K562 (cell line): Measurements from ENCODE around the gene LY6G6F. TPM values are rescaled to one million over a fixed set of nuclear protein-coding genes. Genes with fewer than 3 reads are reported as not detected.

Experiments used
- CAMTA2 ChIP-seq: fragments of 250-450 bp; sonication (Bioruptor Pico); conservative IDR thresholded peaks from 2 replicates; pipeline ENCODE4 v1.5.1; 2022
- DMBX1 ChIP-seq: fragments of 250-450 bp; sonication (Bioruptor Pico); IDR thresholded peaks from 2 replicates; pipeline ENCODE4 v1.8.0; 2022; ENCODE audit warnings: inconsistent platforms, mild to moderate bottlenecking, moderate library complexity, borderline replicate concordance
- ETV1 ChIP-seq: fragments of 450-650 bp; conservative IDR thresholded peaks from 2 replicates; pipeline ENCODE4 v1.6.1; 2016; ENCODE audit warnings: missing genetic modification characterization, control low read depth, low read depth, missing compliant biosample characterization
- NR1H2 ChIP-seq: sonication (generic); formaldehyde crosslinking; IDR thresholded peaks from 2 replicates; pipeline ENCODE4 v1.4.0; 2020; ENCODE audit warnings: mild to moderate bottlenecking, missing genetic modification reagents
- SNIP1 ChIP-seq: fragments of 450-650 bp; IDR thresholded peaks from 2 replicates; pipeline ENCODE4 v1.7.1; 2017; ENCODE audit warnings: low read depth, mild to moderate bottlenecking
- TCF3 ChIP-seq: sonication (generic); formaldehyde crosslinking; IDR thresholded peaks from 2 replicates; pipeline ENCODE4 v1.4.0; 2020; ENCODE audit warnings: mild to moderate bottlenecking, missing genetic modification reagents
- ZNF551 ChIP-seq: fragments of 250-450 bp; sonication (Bioruptor Pico); IDR thresholded peaks from 2 replicates; pipeline ENCODE4 v1.5.0; 2021; ENCODE audit warnings: mild to moderate bottlenecking, moderate library complexity
- ZNF589 ChIP-seq: fragments of 200-800 bp; sonication (Bioruptor generic); IDR thresholded peaks from 2 replicates; pipeline ENCODE4 v1.6.1; 2016; ENCODE audit warnings: low read depth, missing genetic modification characterization, missing compliant biosample characterization
- ZNF696 ChIP-seq: fragments of 250-450 bp; sonication (Bioruptor Pico); conservative IDR thresholded peaks from 2 replicates; pipeline ENCODE4 v1.4.0; 2020; ENCODE audit warnings: mild to moderate bottlenecking, moderate library complexity
- ZZZ3 ChIP-seq: fragments of 450-650 bp; IDR thresholded peaks from 2 replicates; pipeline ENCODE4 v1.6.1; 2016; ENCODE audit warnings: antibody characterized with exemption, mild to moderate bottlenecking, moderate library complexity
- polyA plus RNA-seq, 8 experiments: library from polyadenylated mRNA; depleted of rRNA in 4 of 8; stranded (reverse) in 5 of 8; unstranded in 3 of 8; fragments of >200 nt; fragmentation: Nextera tagmentation in 2 of 8; fragmentation: Illumina TruSeq in 1 of 8; extraction: Ambion mirVana in 2 of 8; extraction: Trizol in 1 of 8; gene quantifications; 2 replicates each; pipeline versions ENCODE4 v1.2.1 to v1.2.3, GENCODE V29; 2011 to 2014; ENCODE audit warnings: inconsistent platforms in 1 of 8, missing spikeins in 1 of 8
- total RNA-seq, 7 experiments: library from RNA; depleted of rRNA in 6 of 7; stranded (reverse); fragments of >200 nt in 6 of 7; fragmentation: Illumina TruSeq in 2 of 7; extraction: Trizol in 2 of 7; gene quantifications; 2 replicates each; pipeline versions ENCODE4 v1.2.1 to v1.2.3, GENCODE V29; 2011 to 2021; ENCODE audit warnings: low replicate concordance in 1 of 7
- TF ChIP-seq, protein P1 (sequence below): fragments of 250-450 bp; sonication (Bioruptor Pico); IDR thresholded peaks from 2 replicates; pipeline ENCODE4 v1.4.0; 2020; ENCODE audit warnings: borderline replicate concordance
- TF ChIP-seq, protein P2 (sequence below), 3 experiments: fragments of 200-800 bp in 1 of 3; sonication (Bioruptor generic) in 1 of 3; sonication (generic) in 1 of 3; formaldehyde crosslinking in 1 of 3; IDR thresholded peaks; 2 replicates each; pipeline versions ENCODE4 v1.6.1 to v1.8.0; 2016 to 2022; ENCODE audit warnings: mild to moderate bottlenecking in 2 of 3, missing compliant biosample characterization in 2 of 3, missing genetic modification characterization in 2 of 3, missing genetic modification reagents in 1 of 3
- TF ChIP-seq, protein P3 (sequence below): fragments of 450-650 bp; IDR thresholded peaks from 2 replicates; pipeline ENCODE4 v1.6.1; 2018; ENCODE audit not compliant: partially characterized antibody
- TF ChIP-seq, protein P4 (sequence below): fragments of 250-450 bp; sonication (Bioruptor Pico); IDR thresholded peaks from 2 replicates; pipeline ENCODE4 v1.9.0; 2021; ENCODE audit warnings: mild to moderate bottlenecking
- TF ChIP-seq, protein P5 (sequence below): fragments of 450-650 bp; formaldehyde crosslinking; IDR thresholded peaks from 2 replicates; pipeline ENCODE4 v1.4.0; 2020; ENCODE audit warnings: mild to moderate bottlenecking, moderate library complexity

Gene LY6G6F
- total and polyA plus RNA-seq, 9 of the 15 experiments (the other 6 are each of a cell fraction or from before 2014, with no cell fraction given), result 0.14 to 0.50 (median 0.28) TPM; not detected in 2

DNA sequence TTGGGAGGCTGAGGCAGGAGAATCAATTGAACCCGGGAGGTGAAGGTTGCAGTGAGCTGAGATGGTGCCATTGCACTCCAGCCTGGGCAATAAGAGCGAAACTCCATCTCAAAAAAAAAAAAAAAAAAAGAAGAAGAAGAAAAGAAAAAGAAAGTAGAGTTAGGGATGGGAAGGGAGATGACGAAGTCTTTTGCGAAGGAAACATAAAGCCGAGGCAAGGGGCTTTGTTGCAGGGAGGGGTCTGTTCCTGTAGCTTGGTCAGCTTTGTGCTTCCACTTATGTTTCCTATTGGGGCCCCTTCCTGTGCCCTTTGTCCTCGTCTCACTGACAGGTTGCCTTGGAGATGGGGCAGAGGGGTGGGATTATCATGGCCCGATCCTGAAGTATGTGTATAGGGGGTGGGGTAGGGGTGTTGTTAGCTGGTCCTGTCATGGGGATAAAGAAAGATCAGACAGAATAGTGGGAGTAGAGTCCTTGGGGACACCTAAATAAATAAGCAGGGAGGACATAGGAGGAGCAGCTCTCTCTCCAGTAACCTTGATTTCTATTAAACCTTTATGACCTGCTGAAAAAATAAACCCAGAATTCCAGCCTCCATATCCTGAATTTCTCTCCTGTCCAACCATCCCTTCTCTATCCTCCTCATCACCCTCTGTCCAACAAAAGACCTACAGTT, 30.8 kb downstream of the LY6G6F start (continued):
- TF ChIP-seq, protein P1, sequence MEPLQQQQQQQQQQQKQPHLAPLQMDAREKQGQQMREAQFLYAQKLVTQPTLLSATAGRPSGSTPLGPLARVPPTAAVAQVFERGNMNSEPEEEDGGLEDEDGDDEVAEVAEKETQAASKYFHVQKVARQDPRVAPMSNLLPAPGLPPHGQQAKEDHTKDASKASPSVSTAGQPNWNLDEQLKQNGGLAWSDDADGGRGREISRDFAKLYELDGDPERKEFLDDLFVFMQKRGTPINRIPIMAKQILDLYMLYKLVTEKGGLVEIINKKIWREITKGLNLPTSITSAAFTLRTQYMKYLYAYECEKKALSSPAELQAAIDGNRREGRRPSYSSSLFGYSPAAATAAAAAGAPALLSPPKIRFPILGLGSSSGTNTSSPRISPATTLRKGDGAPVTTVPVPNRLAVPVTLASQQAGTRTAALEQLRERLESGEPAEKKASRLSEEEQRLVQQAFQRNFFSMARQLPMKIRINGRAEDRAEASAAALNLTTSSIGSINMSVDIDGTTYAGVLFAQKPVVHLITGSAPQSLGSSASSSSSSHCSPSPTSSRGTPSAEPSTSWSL (CRISPR knock-in tag), result 0 out of 2 replicates have a peak, but pooled peaks have one; percentile 24
- peak; percentile 43; the same call in 1 of the 2 replicates for TF ChIP-seq ETV1
- TF ChIP-seq, protein P2, sequence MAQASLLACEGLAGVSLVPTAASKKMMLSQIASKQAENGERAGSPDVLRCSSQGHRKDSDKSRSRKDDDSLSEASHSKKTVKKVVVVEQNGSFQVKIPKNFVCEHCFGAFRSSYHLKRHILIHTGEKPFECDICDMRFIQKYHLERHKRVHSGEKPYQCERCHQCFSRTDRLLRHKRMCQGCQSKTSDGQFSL (CRISPR knock-in tag; IDR thresholded peaks at IDR 0.05), result no peak
- TF ChIP-seq, protein P2 (tag; IDR thresholded peaks at IDR 0.05), result peak in 1 of 2 experiments; percentile 52; a peak in 1 of 4 replicates
- TF ChIP-seq DMBX1 (CRISPR knock-in tag), result peak; percentile 75
- TF ChIP-seq NR1H2, result 0 out of 2 replicates have a peak, but pooled peaks have one; percentile 78
- TF ChIP-seq, protein P3, sequence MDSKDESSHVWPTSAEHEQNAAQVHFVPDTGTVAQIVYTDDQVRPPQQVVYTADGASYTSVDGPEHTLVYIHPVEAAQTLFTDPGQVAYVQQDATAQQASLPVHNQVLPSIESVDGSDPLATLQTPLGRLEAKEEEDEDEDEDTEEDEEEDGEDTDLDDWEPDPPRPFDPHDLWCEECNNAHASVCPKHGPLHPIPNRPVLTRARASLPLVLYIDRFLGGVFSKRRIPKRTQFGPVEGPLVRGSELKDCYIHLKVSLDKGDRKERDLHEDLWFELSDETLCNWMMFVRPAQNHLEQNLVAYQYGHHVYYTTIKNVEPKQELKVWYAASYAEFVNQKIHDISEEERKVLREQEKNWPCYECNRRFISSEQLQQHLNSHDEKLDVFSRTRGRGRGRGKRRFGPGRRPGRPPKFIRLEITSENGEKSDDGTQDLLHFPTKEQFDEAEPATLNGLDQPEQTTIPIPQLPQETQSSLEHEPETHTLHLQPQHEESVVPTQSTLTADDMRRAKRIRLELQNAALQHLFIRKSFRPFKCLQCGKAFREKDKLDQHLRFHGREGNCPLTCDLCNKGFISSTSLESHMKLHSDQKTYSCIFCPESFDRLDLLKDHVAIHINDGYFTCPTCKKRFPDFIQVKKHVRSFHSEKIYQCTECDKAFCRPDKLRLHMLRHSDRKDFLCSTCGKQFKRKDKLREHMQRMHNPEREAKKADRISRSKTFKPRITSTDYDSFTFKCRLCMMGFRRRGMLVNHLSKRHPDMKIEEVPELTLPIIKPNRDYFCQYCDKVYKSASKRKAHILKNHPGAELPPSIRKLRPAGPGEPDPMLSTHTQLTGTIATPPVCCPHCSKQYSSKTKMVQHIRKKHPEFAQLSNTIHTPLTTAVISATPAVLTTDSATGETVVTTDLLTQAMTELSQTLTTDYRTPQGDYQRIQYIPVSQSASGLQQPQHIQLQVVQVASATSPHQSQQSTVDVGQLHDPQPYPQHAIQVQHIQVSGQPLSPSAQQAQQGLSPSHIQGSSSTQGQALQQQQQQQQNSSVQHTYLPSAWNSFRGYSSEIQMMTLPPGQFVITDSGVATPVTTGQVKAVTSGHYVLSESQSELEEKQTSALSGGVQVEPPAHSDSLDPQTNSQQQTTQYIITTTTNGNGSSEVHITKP, result no peak
- 0 out of 2 replicates have a peak, but pooled peaks have one; percentile 6 for TF ChIP-seq ZNF696 (CRISPR knock-in tag)
- TF ChIP-seq ZNF551, result peak; percentile 67
- TF ChIP-seq ZNF589 (CRISPR knock-in tag), result no peak
- no peak for TF ChIP-seq SNIP1
- TF ChIP-seq TCF3 (CRISPR knock-in tag), result no peak
- TF ChIP-seq, protein P4, sequence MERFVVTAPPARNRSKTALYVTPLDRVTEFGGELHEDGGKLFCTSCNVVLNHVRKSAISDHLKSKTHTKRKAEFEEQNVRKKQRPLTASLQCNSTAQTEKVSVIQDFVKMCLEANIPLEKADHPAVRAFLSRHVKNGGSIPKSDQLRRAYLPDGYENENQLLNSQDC (CRISPR knock-in tag), result peak; percentile 74
- TF ChIP-seq, protein P5, sequence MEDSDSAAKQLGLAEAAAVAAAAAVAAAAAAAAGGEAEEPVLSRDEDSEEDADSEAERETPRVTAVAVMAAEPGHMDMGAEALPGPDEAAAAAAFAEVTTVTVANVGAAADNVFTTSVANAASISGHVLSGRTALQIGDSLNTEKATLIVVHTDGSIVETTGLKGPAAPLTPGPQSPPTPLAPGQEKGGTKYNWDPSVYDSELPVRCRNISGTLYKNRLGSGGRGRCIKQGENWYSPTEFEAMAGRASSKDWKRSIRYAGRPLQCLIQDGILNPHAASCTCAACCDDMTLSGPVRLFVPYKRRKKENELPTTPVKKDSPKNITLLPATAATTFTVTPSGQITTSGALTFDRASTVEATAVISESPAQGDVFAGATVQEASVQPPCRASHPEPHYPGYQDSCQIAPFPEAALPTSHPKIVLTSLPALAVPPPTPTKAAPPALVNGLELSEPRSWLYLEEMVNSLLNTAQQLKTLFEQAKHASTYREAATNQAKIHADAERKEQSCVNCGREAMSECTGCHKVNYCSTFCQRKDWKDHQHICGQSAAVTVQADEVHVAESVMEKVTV (CRISPR knock-in tag), result peak; percentile 34; the same call in 1 of the 2 replicates
- TF ChIP-seq ZZZ3, result no peak
- TF ChIP-seq CAMTA2, result peak; percentile 91; the same call in 1 of the 2 replicates
